Measurements from ENCODE around the gene AGTRAP. TPM values are rescaled to one million over a fixed set of nuclear protein-coding genes. Genes with fewer than 3 reads are reported as not detected.
A peak's percentile ranks its signal among the peaks of the same experiment; 100 is the strongest.

Gene AGTRAP, protein sequence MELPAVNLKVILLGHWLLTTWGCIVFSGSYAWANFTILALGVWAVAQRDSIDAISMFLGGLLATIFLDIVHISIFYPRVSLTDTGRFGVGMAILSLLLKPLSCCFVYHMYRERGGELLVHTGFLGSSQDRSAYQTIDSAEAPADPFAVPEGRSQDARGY
- 95.6 TPM for total RNA-seq

DNA sequence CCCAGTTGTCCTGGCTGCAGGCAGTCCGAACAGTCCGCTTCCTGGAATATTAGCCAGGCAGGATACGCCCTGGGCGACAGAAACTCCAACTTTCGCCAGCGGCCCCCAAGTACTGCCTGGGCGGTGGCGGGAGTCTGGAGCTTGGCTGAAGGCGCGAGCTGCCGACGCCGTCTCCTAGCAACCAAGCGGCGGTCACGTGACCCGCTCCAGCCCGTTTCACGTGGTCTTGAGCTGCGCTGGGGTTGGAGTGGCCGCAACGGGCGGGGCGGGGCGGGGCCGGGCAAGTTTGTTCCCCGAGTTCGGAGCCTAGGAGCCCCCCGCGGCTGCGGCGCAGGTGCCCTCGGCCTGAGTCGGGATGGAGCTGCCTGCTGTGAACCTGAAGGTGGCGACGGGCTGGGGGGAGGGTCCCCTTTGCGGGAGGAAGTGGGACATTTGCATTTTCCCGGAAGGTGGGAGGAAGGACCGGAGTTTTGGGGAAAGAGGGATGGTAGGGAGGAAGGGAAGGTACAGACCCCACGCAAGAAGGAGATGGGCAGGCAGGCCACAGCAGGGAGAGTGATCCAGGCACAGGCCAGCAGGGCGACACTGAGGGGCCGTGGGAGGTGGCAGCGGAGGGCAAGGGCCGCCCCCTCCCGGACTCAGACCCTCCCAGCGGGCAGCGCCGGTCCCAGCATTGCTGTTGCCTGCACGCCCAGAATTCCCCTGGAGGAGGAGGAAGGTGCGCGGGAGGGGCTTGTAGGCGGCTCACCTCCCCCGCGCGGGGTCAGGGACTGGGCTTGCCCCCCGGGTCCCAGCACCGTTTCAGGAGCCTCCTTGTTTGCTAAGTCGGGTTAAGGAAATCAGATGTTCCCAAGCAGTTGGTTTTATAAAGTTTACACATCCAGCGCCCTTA is at the start of gene AGTRAP:
TSS of gene AGTRAP (plus strand) at position 283 of the 892 bp plus-strand sequence. CDS start at position 356, 73 bp downstream.
- Histone ChIP-seq H3K4me3 (peak within 1 kb of the TSS; percentile 72 to 83), H3K9me3 (no peaks in the 10 kb centered on the region), H3K27me3 (no peaks in the 10 kb centered on the region), H3K4me1 (peaks cover 3 to 18% of the 10 kb centered on the region in 2 donors), H3K27ac (peak within 1 kb of the TSS; percentile 73 to 90), H3K36me3 (no peaks in the 10 kb centered on the region)
- DNase-seq (ENCODE audit: low spot score in 2 of 2): peak; percentile 81 to 97
- TF ChIP-seq, protein P1, sequence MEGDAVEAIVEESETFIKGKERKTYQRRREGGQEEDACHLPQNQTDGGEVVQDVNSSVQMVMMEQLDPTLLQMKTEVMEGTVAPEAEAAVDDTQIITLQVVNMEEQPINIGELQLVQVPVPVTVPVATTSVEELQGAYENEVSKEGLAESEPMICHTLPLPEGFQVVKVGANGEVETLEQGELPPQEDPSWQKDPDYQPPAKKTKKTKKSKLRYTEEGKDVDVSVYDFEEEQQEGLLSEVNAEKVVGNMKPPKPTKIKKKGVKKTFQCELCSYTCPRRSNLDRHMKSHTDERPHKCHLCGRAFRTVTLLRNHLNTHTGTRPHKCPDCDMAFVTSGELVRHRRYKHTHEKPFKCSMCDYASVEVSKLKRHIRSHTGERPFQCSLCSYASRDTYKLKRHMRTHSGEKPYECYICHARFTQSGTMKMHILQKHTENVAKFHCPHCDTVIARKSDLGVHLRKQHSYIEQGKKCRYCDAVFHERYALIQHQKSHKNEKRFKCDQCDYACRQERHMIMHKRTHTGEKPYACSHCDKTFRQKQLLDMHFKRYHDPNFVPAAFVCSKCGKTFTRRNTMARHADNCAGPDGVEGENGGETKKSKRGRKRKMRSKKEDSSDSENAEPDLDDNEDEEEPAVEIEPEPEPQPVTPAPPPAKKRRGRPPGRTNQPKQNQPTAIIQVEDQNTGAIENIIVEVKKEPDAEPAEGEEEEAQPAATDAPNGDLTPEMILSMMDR (IDR thresholded peaks at IDR 0.05): no peak
- intact Hi-C loops (cut with DNase I): loop anchor here (1.0 to 5.0 kb wide), 4 partner anchors 55 to 171 kb away; partner anchors contain the start of genes CLCN6, FBXO2 and FBXO44

DNA sequence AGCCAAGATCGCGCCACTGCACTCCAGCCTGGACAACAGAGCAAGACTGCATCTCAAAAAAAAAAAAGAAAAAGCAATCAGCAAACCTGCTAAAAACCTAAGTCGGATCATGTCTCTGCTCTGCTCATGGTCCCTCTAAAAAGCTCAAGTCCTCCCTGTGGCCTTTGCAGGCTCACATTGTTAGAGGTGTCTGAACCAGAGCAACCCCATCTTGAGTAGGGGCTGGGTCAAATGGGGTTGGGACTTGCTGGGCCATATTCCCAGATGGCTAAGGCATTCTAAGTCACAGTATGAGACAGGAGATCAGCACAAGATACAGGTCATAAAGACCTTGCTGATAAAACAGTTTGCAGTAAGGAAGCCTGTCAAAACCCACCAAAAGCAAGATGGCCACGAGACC is 47.4 kb upstream of the AGTRAP start:
- H3K9me3 ChIP-seq: no peaks in the 10 kb centered on the region
- intact Hi-C loops (cut with DNase I): no loop called here
- no peaks in the 10 kb centered on the region for H3K36me3 ChIP-seq
- no peak overlapping the region for H3K4me3 ChIP-seq
- peaks cover 8 to 14% of the 10 kb centered on the region in 2 donors for H3K4me1 ChIP-seq
- no peak overlapping the region for H3K27ac ChIP-seq
- TF ChIP-seq, protein P1 (IDR thresholded peaks at IDR 0.05): no peak
- no peak for DNase-seq (ENCODE audit: low spot score in 2 of 2)
- H3K27me3 ChIP-seq: peaks cover 23% of the 10 kb centered on the region

DNA sequence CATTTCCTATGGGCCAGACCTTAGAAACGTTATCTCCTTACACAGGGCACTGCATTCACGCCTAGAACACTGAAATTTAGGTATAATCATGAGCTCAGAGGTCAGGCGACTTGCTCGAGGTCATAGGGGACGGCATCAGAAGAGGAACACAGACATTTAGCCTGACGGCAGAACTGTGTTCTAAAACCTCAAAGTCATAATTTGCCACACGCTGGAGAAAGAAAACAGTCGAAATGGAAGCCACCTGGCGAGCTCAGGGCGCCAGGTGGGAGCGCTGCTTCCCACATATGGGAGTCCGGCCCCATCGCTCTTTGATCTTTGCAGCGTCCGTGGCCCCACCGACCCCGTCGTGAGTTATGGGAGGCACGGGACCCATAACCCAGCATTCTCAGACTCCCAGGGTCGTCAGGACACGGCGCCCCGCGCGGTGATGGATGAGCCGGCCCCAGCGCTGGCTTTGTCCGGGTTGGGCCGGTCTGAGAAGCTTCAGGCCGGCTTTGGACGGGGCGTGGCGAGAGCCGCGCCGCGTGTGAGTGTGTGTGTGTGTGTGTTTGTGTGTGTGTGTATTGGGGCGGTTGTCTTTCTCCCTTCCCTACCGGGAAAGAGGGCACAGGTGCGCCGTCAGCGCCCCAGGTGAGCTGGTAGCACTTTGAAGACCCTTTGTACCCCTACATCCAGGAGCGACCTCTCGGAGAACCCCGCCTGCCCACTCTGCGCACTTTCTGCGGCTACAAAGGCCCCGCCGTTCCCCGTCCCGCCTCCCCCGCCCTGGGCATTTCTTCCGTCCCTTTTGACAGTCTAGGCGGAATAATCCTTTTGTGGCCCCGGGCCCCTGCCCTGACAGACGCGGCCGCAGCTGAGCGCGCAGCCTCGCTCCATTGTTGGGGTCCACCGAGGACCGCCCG is 45.3 kb upstream of the AGTRAP start:
- H3K9me3 ChIP-seq: no peaks in the 10 kb centered on the region
- TF ChIP-seq, protein P1 (IDR thresholded peaks at IDR 0.05): no peak
- no peaks in the 10 kb centered on the region for H3K36me3 ChIP-seq
- intact Hi-C loops (cut with DNase I): no loop called here
- H3K27me3 ChIP-seq: peaks cover 34% of the 10 kb centered on the region
- no peak overlapping the region for H3K27ac ChIP-seq
- H3K4me3 ChIP-seq: peak overlapping the region; percentile 28 to 48
- H3K4me1 ChIP-seq: peaks cover 8 to 15% of the 10 kb centered on the region in 2 donors
- DNase-seq (ENCODE audit: low spot score in 2 of 2): no peak

DNA sequence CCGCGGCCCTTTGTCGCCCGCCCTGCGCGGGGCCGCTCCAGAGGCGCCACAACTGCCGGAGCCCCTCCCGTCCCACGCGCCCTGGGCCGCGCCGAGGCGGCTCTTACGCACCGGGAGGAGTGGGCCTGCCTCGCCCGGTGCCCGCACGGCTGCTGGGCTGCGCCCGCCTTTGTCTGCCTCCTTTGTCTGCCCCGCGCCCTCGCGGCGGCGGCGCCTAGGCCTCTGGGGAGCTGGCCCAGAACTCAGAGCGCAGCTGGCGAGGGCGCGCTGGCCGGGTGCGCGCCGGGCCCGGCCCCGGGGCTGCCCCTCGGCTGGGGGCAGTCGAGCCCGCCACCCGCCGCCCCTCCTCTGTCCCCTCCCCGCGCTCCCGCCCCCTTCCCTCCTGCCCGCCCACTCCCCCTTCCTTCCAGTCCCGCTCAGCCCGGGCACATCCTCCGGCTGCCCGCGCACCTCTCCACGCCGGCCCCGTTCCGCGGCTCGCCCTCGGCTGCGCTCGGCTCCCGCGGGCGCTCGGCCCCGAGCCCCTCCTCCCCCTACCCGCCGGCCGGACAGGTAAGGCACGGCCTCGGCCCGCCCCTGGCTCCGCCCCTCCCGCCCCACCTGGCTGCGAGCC is 44.5 kb upstream of the AGTRAP start, which contains the start of gene DRAXIN:
TSS of gene DRAXIN (plus strand) at position 409 of the 613 bp plus-strand sequence. CDS start 14,549 bp downstream, outside the sequence.
- intact Hi-C loops (cut with DNase I): no loop called here
- TF ChIP-seq, protein P1 (IDR thresholded peaks at IDR 0.05): no peak
- no peaks in the 10 kb centered on the region for H3K9me3 ChIP-seq
- H3K4me3 ChIP-seq: peak within 1 kb of the TSS; percentile 28 to 48
- no peak for DNase-seq (ENCODE audit: low spot score in 2 of 2)
- peaks cover 34% of the 10 kb centered on the region for H3K27me3 ChIP-seq
- H3K27ac ChIP-seq: no peak within 1 kb of the TSS
- H3K36me3 ChIP-seq: no peaks in the 10 kb centered on the region
- peaks cover 8 to 15% of the 10 kb centered on the region in 2 donors for H3K4me1 ChIP-seq
